WTC11 (cell line): ENCODE measurements around the gene SELPLG.

Experiments
- CREB1 ChIP-seq: sonication (generic); formaldehyde crosslinking; IDR thresholded peaks from 2 replicates; pipeline ENCODE4 v1.8.0; 2023; ENCODE audit warnings: mild to moderate bottlenecking, missing genetic modification reagents
- CREM ChIP-seq: sonication (generic); formaldehyde crosslinking; IDR thresholded peaks from 2 replicates; pipeline ENCODE4 v1.8.1; 2022; ENCODE audit warnings: mild to moderate bottlenecking, missing genetic modification reagents, moderate library complexity
- ESRRA ChIP-seq: sonication (generic); formaldehyde crosslinking; IDR thresholded peaks from 2 replicates; pipeline ENCODE4 v1.8.1; 2022; ENCODE audit warnings: mild to moderate bottlenecking, missing genetic modification reagents, borderline replicate concordance
- FOXJ3 ChIP-seq: sonication (generic); formaldehyde crosslinking; IDR thresholded peaks from 2 replicates; pipeline ENCODE4 v1.9.0; 2021; ENCODE audit warnings: missing genetic modification reagents, mild to moderate bottlenecking, borderline replicate concordance
- NR2C2 ChIP-seq: sonication (generic); formaldehyde crosslinking; IDR thresholded peaks from 2 replicates; pipeline ENCODE4 v1.8.0; 2022; ENCODE audit warnings: mild to moderate bottlenecking, missing genetic modification reagents
- TEAD1 ChIP-seq: sonication (generic); formaldehyde crosslinking; IDR thresholded peaks from 2 replicates; pipeline ENCODE4 v1.8.0; 2022; ENCODE audit warnings: mild to moderate bottlenecking, missing genetic modification reagents
- ZBTB21 ChIP-seq: sonication (generic); formaldehyde crosslinking; IDR thresholded peaks from 2 replicates; pipeline ENCODE4 v1.8.1; 2023; ENCODE audit warnings: mild to moderate bottlenecking, missing genetic modification reagents, borderline replicate concordance
- TF ChIP-seq, protein P1 (sequence below): fragments of 200-600 bp; IDR thresholded peaks from 2 replicates; pipeline ENCODE4 v1.8.0; 2022; ENCODE audit warnings: antibody characterized with exemption
- TF ChIP-seq, protein P2 (sequence below): sonication (generic); formaldehyde crosslinking; IDR thresholded peaks from 2 replicates; pipeline ENCODE4 v1.8.0; 2023; ENCODE audit warnings: missing genetic modification reagents
- TF ChIP-seq, protein P3 (sequence below): sonication (generic); formaldehyde crosslinking; IDR thresholded peaks from 2 replicates; pipeline ENCODE4 v1.8.0; 2022; ENCODE audit warnings: mild to moderate bottlenecking, missing genetic modification reagents
- TF ChIP-seq, protein P4 (sequence below): sonication (generic); formaldehyde crosslinking; IDR thresholded peaks from 2 replicates; pipeline ENCODE4 v1.8.1; 2022; ENCODE audit warnings: mild to moderate bottlenecking, missing genetic modification reagents, moderate library complexity, borderline replicate concordance

DNA sequence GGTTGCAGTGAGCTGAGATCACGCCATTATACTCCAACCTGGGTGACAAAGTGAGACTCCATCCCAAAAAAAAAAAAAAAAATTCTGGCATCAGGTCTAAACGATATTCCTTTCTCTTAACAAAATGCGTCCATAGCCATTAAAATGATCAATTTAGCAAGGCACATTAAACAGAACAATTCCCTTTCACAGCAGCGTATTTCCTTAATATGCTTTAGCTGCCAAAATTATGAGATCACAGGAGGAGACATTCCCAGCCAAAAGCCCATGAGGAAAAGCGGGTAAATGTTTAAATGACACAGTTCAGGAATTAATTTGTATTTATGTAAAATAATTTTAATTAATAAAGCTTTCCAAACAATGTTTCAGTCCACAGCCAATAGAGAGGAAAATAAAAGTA, 43.0 kb upstream of the SELPLG start:
- TF ChIP-seq ZBTB21 (CRISPR knock-in tag) (no peak), CREB1 (CRISPR knock-in tag) (no peak), TEAD1 (CRISPR knock-in tag) (no peak), NR2C2 (no peak), CREM (CRISPR knock-in tag) (no peak), ESRRA (CRISPR knock-in tag) (no peak), FOXJ3 (CRISPR knock-in tag) (no peak)
- TF ChIP-seq, protein P1, sequence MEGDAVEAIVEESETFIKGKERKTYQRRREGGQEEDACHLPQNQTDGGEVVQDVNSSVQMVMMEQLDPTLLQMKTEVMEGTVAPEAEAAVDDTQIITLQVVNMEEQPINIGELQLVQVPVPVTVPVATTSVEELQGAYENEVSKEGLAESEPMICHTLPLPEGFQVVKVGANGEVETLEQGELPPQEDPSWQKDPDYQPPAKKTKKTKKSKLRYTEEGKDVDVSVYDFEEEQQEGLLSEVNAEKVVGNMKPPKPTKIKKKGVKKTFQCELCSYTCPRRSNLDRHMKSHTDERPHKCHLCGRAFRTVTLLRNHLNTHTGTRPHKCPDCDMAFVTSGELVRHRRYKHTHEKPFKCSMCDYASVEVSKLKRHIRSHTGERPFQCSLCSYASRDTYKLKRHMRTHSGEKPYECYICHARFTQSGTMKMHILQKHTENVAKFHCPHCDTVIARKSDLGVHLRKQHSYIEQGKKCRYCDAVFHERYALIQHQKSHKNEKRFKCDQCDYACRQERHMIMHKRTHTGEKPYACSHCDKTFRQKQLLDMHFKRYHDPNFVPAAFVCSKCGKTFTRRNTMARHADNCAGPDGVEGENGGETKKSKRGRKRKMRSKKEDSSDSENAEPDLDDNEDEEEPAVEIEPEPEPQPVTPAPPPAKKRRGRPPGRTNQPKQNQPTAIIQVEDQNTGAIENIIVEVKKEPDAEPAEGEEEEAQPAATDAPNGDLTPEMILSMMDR: no peak
- TF ChIP-seq, protein P2, sequence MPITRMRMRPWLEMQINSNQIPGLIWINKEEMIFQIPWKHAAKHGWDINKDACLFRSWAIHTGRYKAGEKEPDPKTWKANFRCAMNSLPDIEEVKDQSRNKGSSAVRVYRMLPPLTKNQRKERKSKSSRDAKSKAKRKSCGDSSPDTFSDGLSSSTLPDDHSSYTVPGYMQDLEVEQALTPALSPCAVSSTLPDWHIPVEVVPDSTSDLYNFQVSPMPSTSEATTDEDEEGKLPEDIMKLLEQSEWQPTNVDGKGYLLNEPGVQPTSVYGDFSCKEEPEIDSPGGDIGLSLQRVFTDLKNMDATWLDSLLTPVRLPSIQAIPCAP (CRISPR knock-in tag): no peak
- TF ChIP-seq, protein P3, sequence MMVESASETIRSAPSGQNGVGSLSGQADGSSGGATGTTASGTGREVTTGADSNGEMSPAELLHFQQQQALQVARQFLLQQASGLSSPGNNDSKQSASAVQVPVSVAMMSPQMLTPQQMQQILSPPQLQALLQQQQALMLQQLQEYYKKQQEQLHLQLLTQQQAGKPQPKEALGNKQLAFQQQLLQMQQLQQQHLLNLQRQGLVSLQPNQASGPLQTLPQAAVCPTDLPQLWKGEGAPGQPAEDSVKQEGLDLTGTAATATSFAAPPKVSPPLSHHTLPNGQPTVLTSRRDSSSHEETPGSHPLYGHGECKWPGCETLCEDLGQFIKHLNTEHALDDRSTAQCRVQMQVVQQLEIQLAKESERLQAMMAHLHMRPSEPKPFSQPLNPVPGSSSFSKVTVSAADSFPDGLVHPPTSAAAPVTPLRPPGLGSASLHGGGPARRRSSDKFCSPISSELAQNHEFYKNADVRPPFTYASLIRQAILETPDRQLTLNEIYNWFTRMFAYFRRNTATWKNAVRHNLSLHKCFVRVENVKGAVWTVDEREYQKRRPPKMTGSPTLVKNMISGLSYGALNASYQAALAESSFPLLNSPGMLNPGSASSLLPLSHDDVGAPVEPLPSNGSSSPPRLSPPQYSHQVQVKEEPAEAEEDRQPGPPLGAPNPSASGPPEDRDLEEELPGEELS (CRISPR knock-in tag): no peak
- TF ChIP-seq, protein P4, sequence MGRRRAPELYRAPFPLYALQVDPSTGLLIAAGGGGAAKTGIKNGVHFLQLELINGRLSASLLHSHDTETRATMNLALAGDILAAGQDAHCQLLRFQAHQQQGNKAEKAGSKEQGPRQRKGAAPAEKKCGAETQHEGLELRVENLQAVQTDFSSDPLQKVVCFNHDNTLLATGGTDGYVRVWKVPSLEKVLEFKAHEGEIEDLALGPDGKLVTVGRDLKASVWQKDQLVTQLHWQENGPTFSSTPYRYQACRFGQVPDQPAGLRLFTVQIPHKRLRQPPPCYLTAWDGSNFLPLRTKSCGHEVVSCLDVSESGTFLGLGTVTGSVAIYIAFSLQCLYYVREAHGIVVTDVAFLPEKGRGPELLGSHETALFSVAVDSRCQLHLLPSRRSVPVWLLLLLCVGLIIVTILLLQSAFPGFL (CRISPR knock-in tag): no peak
